ENCODE data around the gene CDA.

DNA sequence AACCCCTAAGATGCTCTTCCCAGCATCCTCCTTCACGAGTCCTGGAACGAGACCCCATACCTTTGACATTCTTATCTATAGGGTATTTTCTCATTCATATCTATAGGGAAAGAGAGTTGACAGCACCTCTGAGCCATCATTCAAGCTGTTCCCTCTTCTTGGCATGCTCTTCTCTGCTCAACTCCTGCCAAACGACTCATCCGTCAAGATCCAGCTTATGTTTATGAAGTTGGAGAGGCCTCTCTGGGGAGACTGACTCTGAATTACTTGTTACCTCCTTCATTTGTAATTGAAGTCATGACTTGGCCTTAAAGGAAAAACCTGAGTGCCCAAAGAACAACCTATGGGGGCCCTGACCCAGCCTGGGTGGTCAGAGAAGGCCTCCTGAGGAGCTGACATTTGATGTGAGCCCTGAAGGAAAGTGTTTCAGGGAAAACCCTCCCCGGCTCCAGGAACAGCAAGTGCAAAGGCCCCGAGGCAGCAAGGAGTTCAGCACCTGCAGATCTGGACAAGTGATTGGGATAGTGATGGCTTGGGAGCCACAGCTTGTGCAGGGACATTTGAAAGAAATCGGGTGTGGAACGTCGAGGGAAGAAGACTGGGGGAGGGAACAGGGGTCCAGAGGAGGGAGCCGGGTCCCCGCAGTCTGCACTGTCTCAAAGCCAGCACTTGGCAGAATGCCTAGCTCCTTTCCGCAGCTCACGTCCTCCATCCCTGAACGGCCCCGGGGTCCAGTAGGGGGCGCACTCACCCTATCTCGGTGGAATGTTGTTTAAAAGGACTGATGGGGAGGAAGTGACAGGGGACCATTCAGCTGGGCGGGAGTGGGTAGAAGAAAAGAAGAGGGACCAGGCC is 14.0 kb upstream of the CDA start:
- TF ChIP-seq, protein P1, sequence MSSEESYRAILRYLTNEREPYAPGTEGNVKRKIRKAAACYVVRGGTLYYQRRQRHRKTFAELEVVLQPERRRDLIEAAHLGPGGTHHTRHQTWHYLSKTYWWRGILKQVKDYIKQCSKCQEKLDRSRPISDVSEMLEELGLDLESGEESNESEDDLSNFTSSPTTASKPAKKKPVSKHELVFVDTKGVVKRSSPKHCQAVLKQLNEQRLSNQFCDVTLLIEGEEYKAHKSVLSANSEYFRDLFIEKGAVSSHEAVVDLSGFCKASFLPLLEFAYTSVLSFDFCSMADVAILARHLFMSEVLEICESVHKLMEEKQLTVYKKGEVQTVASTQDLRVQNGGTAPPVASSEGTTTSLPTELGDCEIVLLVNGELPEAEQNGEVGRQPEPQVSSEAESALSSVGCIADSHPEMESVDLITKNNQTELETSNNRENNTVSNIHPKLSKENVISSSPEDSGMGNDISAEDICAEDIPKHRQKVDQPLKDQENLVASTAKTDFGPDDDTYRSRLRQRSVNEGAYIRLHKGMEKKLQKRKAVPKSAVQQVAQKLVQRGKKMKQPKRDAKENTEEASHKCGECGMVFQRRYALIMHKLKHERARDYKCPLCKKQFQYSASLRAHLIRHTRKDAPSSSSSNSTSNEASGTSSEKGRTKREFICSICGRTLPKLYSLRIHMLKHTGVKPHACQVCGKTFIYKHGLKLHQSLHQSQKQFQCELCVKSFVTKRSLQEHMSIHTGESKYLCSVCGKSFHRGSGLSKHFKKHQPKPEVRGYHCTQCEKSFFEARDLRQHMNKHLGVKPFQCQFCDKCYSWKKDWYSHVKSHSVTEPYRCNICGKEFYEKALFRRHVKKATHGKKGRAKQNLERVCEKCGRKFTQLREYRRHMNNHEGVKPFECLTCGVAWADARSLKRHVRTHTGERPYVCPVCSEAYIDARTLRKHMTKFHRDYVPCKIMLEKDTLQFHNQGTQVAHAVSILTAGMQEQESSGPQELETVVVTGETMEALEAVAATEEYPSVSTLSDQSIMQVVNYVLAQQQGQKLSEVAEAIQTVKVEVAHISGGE (tag by site-specific recombination; conservative IDR thresholded peaks at IDR 0.05; ENCODE audit: low read depth) = 0 out of 2 replicates have a peak, but pooled peaks have one; percentile 13
- TF ChIP-seq, protein P2, sequence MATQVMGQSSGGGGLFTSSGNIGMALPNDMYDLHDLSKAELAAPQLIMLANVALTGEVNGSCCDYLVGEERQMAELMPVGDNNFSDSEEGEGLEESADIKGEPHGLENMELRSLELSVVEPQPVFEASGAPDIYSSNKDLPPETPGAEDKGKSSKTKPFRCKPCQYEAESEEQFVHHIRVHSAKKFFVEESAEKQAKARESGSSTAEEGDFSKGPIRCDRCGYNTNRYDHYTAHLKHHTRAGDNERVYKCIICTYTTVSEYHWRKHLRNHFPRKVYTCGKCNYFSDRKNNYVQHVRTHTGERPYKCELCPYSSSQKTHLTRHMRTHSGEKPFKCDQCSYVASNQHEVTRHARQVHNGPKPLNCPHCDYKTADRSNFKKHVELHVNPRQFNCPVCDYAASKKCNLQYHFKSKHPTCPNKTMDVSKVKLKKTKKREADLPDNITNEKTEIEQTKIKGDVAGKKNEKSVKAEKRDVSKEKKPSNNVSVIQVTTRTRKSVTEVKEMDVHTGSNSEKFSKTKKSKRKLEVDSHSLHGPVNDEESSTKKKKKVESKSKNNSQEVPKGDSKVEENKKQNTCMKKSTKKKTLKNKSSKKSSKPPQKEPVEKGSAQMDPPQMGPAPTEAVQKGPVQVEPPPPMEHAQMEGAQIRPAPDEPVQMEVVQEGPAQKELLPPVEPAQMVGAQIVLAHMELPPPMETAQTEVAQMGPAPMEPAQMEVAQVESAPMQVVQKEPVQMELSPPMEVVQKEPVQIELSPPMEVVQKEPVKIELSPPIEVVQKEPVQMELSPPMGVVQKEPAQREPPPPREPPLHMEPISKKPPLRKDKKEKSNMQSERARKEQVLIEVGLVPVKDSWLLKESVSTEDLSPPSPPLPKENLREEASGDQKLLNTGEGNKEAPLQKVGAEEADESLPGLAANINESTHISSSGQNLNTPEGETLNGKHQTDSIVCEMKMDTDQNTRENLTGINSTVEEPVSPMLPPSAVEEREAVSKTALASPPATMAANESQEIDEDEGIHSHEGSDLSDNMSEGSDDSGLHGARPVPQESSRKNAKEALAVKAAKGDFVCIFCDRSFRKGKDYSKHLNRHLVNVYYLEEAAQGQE (tag by site-specific recombination; IDR thresholded peaks at IDR 0.05) = no peak
- TF ChIP-seq, protein P3, sequence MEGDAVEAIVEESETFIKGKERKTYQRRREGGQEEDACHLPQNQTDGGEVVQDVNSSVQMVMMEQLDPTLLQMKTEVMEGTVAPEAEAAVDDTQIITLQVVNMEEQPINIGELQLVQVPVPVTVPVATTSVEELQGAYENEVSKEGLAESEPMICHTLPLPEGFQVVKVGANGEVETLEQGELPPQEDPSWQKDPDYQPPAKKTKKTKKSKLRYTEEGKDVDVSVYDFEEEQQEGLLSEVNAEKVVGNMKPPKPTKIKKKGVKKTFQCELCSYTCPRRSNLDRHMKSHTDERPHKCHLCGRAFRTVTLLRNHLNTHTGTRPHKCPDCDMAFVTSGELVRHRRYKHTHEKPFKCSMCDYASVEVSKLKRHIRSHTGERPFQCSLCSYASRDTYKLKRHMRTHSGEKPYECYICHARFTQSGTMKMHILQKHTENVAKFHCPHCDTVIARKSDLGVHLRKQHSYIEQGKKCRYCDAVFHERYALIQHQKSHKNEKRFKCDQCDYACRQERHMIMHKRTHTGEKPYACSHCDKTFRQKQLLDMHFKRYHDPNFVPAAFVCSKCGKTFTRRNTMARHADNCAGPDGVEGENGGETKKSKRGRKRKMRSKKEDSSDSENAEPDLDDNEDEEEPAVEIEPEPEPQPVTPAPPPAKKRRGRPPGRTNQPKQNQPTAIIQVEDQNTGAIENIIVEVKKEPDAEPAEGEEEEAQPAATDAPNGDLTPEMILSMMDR (tag by site-specific recombination; IDR thresholded peaks at IDR 0.05) = peak; percentile 68

Data from HEK293 (cell line).